Glutamatergic neuron (in vitro differentiated cells): ENCODE measurements around the gene RUFY1. TPM values are rescaled to one million over a fixed set of nuclear protein-coding genes. Genes with fewer than 3 reads are reported as not detected.
"Not testable (repeated sequence)": the region's sequence is repeated elsewhere in the genome, so short reads cannot be mapped to it uniquely, and the experiment has no call there.

Experiments
- DNase-seq: peaks from one replicate; pipeline ENCODE4 v3.0.0; 2022
- H3K27ac Mint-ChIP-seq: one replicate; pipeline ENCODE4 v1.8.0; 2020; ENCODE audit warnings: mild to moderate bottlenecking, mixed read lengths, inconsistent platforms; ENCODE audit not compliant: unreplicated experiment
- H3K27me3 Mint-ChIP-seq: one replicate; pipeline ENCODE4 v1.8.0; 2020; ENCODE audit warnings: mild to moderate bottlenecking, moderate library complexity, mixed read lengths, inconsistent platforms; ENCODE audit not compliant: unreplicated experiment
- H3K36me3 Mint-ChIP-seq: one replicate; pipeline ENCODE4 v1.8.0; 2020; ENCODE audit warnings: mild to moderate bottlenecking, mixed read lengths, inconsistent platforms; ENCODE audit not compliant: unreplicated experiment
- H3K4me1 Mint-ChIP-seq: one replicate; pipeline ENCODE4 v1.8.0; 2020; ENCODE audit warnings: mild to moderate bottlenecking, low read depth, mixed read lengths, inconsistent platforms; ENCODE audit not compliant: unreplicated experiment
- H3K4me3 Mint-ChIP-seq: one replicate; pipeline ENCODE4 v1.8.0; 2020; ENCODE audit warnings: mild to moderate bottlenecking, mixed read lengths, inconsistent platforms; ENCODE audit not compliant: unreplicated experiment
- H3K9me3 Mint-ChIP-seq: one replicate; pipeline ENCODE4 v1.8.0; 2020; ENCODE audit warnings: mild to moderate bottlenecking, moderate library complexity, mixed read lengths, inconsistent platforms; ENCODE audit not compliant: unreplicated experiment
- CTCF ChIP-seq: fragments of 200-600 bp; sonication (generic); IDR thresholded peaks from one replicate; pipeline ENCODE4 v1.5.0; 2021; ENCODE audit not compliant: partially characterized antibody, unreplicated experiment
- long read RNA-seq: library from polyadenylated mRNA; unstranded; transcript quantifications from one replicate; pipeline ENCODE4 v2.0.0, GENCODE V29; 2020; ENCODE audit not compliant: unreplicated experiment
- total RNA-seq: library from RNA; stranded (reverse); fragmentation: NEBNext Ultra II Directional; extraction: Animal tissue kit (Norgen Biotek cat#: 25700); gene quantifications from one replicate; pipeline ENCODE4 v1.2.1, GENCODE V29; 2021; ENCODE audit not compliant: unreplicated experiment

The RUFY1 gene
- 30.4 TPM for total RNA-seq
- long read RNA-seq, partial matches to known transcripts: 1 of 7 reads
- long read RNA-seq, other reads (novel, unspliced or antisense): 2 of 7 reads

GRCh38 chr5:179550511-179551342 lies at the start of gene RUFY1:
Gene RUFY1 (plus strand): TSS chr5:179550554. CDS start chr5:179550570, 16 bp downstream.
- Mint-ChIP-seq H3K4me1 (peaks cover 9% of the 10 kb centered on the region), H3K27me3 (peaks cover 6% of the 10 kb centered on the region), H3K36me3 (no peaks in the 10 kb centered on the region), H3K9me3 (peaks cover 3% of the 10 kb centered on the region), H3K4me3 (peak within 1 kb of the TSS; percentile 95), H3K27ac (peak within 1 kb of the TSS; percentile 96)
- TF ChIP-seq CTCF: no peak
- peak; percentile 81 for DNase-seq

GRCh38 chr5:179501997-179502396 lies 48.4 kb upstream of the RUFY1 start:
- not testable (repeated sequence) for H3K4me3 Mint-ChIP-seq, H3K36me3 Mint-ChIP-seq, DNase-seq, H3K27me3 Mint-ChIP-seq, H3K27ac Mint-ChIP-seq, H3K9me3 Mint-ChIP-seq, H3K4me1 Mint-ChIP-seq

GRCh38 chr5:179502420-179502819 lies 47.9 kb upstream of the RUFY1 start:
- H3K9me3 Mint-ChIP-seq, H3K4me1 Mint-ChIP-seq, H3K36me3 Mint-ChIP-seq, H3K4me3 Mint-ChIP-seq, H3K27me3 Mint-ChIP-seq, DNase-seq, H3K27ac Mint-ChIP-seq: not testable (repeated sequence)

- TF ChIP-seq CTCF: no peak
- H3K36me3 Mint-ChIP-seq: no peaks in the 10 kb centered on the region
- peaks cover under 1% of the 10 kb centered on the region for H3K27me3 Mint-ChIP-seq
- H3K4me1 Mint-ChIP-seq: no peaks in the 10 kb centered on the region
- DNase-seq: no peak
- no peak overlapping the region for H3K4me3 Mint-ChIP-seq
- no peak overlapping the region for H3K27ac Mint-ChIP-seq
- peaks cover 3% of the 10 kb centered on the region for H3K9me3 Mint-ChIP-seq
Measured at GRCh38 chr5:179504191-179504590, 46.2 kb upstream of the RUFY1 start.

- Mint-ChIP-seq H3K27ac (no peak overlapping the region), H3K4me1 (no peaks in the 10 kb centered on the region), H3K4me3 (no peak overlapping the region), H3K27me3 (no peaks in the 10 kb centered on the region), H3K9me3 (peaks cover 2% of the 10 kb centered on the region), H3K36me3 (no peaks in the 10 kb centered on the region)
- no peak for DNase-seq
- TF ChIP-seq CTCF: no peak
Measured at GRCh38 chr5:179504600-179505396, 45.6 kb upstream of the RUFY1 start.
